ENCODE measurements around the gene LTBP1.

LTBP1 gene

GRCh38 chr2:33321236-33321771 is 374.6 kb downstream of the LTBP1 start:
- FAIRE-seq (peak; percentile 33), DNase-seq (ENCODE audit: insufficient read length) (no peak)
- TF ChIP-seq TAF1 (IDR thresholded peaks at IDR 0.05; ENCODE audit: borderline replicate concordance, low read depth, low read length) (no peak), POLR2A (IDR thresholded peaks at IDR 0.05; ENCODE audit: low read depth, low read length) (no peak), POLR2AphosphoS5 (IDR thresholded peaks at IDR 0.05; ENCODE audit: low read depth, low read length) (no peak)

DNA sequence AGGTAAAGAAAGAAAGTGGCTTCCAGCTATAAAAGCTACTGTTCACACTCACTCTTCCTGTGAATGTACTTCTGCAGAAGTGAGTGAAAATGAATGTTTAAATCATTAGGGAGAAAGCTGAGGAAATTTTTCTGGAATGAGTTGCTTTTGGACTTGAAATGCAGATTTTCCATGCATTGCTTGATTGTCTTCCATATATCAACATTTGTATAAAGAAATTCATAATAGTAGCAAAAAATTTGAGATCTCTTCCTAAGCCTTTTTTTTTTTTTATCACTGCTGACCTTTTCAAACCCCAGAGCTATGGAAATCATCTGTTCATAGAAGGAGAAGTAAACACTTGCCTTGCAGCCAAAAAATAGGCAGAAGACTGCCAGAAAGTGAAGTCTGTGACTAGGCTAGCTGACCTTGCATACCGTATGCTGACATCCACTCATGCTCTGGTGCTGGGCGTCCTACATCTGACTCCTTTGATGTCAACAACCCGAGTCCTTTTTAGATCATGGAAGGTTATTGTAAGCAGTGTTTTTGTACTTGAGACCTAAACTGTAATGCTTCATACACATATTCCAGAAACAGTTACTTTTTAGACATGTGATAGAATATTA is 375.2 kb downstream of the LTBP1 start:
- FAIRE-seq, result no peak
- no peak for DNase-seq (ENCODE audit: insufficient read length)
- no peak for TF ChIP-seq POLR2AphosphoS5 (IDR thresholded peaks at IDR 0.05; ENCODE audit: low read depth, low read length)
- no peak for TF ChIP-seq TAF1 (IDR thresholded peaks at IDR 0.05; ENCODE audit: borderline replicate concordance, low read depth, low read length)
- no peak for TF ChIP-seq POLR2A (IDR thresholded peaks at IDR 0.05; ENCODE audit: low read depth, low read length)

DNA sequence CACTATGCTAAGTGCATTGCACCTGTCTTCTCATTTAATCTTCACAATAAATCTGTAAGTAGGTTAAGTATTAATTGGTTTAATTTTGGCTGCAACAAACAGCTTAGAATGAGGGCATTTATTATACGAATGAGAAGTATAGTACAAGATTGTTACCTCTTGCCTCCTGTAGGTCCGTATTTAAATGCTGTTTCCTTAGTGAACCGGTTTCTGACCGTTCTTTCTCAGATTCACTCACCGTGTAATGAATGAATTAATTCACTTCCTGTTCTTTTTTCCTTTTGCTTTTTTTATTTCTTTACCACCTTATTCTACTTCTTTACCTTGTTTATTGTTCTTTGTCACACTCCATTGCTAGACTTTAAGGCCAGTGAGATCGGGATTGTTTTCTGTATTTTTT is 375.9 kb downstream of the LTBP1 start:
- no peak for DNase-seq (ENCODE audit: insufficient read length)
- TF ChIP-seq POLR2AphosphoS5 (IDR thresholded peaks at IDR 0.05; ENCODE audit: low read depth, low read length), result no peak
- no peak for TF ChIP-seq POLR2A (IDR thresholded peaks at IDR 0.05; ENCODE audit: low read depth, low read length)
- no peak for TF ChIP-seq TAF1 (IDR thresholded peaks at IDR 0.05; ENCODE audit: borderline replicate concordance, low read depth, low read length)
- FAIRE-seq, result peak; percentile 61

- TF ChIP-seq POLR2AphosphoS5 (IDR thresholded peaks at IDR 0.05; ENCODE audit: low read depth, low read length), result no peak
- no peak for TF ChIP-seq POLR2A (IDR thresholded peaks at IDR 0.05; ENCODE audit: low read depth, low read length)
- no peak for TF ChIP-seq TAF1 (IDR thresholded peaks at IDR 0.05; ENCODE audit: borderline replicate concordance, low read depth, low read length)
- no peak for DNase-seq (ENCODE audit: insufficient read length)
- no peak for FAIRE-seq
Measured at GRCh38 chr2:33323957-33324356, 377.2 kb downstream of the LTBP1 start.

DNA sequence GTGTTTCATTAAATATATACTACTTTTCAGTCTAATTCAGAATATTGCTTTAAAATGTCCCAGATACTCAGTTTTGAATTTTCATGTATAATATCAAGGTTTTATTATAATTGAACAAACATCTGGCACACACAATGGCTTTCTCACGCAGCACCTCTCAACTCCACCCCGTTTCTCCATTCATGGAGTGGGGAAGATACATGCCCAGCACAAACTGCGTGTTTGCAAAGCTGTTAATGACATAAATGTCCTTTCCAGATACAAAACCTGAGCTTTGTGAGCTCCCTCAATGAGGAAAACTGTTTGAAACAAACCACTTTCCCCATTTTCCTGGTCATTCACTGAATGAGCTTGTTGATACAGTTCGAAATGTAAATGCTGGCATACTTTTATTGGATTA is 379.3 kb downstream of the LTBP1 start:
- DNase-seq (ENCODE audit: insufficient read length) (no peak), FAIRE-seq (no peak)
- no peak for TF ChIP-seq POLR2A (IDR thresholded peaks at IDR 0.05; ENCODE audit: low read depth, low read length)
- no peak for TF ChIP-seq POLR2AphosphoS5 (IDR thresholded peaks at IDR 0.05; ENCODE audit: low read depth, low read length)
- no peak for TF ChIP-seq TAF1 (IDR thresholded peaks at IDR 0.05; ENCODE audit: borderline replicate concordance, low read depth, low read length)

- DNase-seq (ENCODE audit: insufficient read length) (no peak), FAIRE-seq (no peak)
- TF ChIP-seq TAF1 (IDR thresholded peaks at IDR 0.05; ENCODE audit: borderline replicate concordance, low read depth, low read length) (no peak), POLR2AphosphoS5 (IDR thresholded peaks at IDR 0.05; ENCODE audit: low read depth, low read length) (no peak), POLR2A (IDR thresholded peaks at IDR 0.05; ENCODE audit: low read depth, low read length) (no peak)
Measured at GRCh38 chr2:33333433-33333832, 386.7 kb downstream of the LTBP1 start.

GRCh38 chr2:33334083-33334482 is 387.3 kb downstream of the LTBP1 start:
- no peak for FAIRE-seq
- DNase-seq (ENCODE audit: insufficient read length), result no peak
- no peak for TF ChIP-seq TAF1 (IDR thresholded peaks at IDR 0.05; ENCODE audit: borderline replicate concordance, low read depth, low read length)
- no peak for TF ChIP-seq POLR2A (IDR thresholded peaks at IDR 0.05; ENCODE audit: low read depth, low read length)
- no peak for TF ChIP-seq POLR2AphosphoS5 (IDR thresholded peaks at IDR 0.05; ENCODE audit: low read depth, low read length)

- no peak for DNase-seq (ENCODE audit: insufficient read length)
- TF ChIP-seq TAF1 (IDR thresholded peaks at IDR 0.05; ENCODE audit: borderline replicate concordance, low read depth, low read length), result no peak
- TF ChIP-seq POLR2AphosphoS5 (IDR thresholded peaks at IDR 0.05; ENCODE audit: low read depth, low read length), result no peak
- TF ChIP-seq POLR2A (IDR thresholded peaks at IDR 0.05; ENCODE audit: low read depth, low read length), result no peak
- no peak for FAIRE-seq
Measured at GRCh38 chr2:33335516-33335915, 388.8 kb downstream of the LTBP1 start.

DNA sequence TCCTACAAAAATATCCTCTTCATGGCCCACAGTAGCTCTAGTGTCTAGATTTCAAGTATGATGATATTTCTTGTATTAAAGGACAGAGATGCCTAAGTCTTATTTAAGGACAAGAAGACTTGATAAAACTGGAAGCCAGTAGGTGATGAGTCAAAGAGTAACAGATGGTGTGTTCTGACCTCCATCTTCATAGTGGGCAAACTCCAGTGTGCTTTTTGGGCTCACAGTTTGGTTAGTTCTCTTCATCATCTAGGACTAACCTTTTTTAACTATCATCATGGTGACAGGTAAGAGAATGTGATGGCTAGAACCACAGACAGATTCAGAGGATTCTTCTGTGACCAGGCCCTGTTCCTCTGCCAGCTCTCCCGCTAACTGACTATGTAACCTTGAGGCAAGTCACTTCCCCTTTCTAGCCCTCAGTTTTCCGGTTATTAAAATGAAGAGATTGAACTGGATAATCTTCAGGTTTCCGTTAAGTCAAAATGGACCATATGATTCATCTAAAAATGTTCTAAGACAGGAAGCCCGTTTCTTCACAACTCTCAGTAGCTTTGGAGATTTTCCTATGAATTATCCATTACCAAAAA is 389.4 kb downstream of the LTBP1 start:
- TF ChIP-seq TAF1 (IDR thresholded peaks at IDR 0.05; ENCODE audit: borderline replicate concordance, low read depth, low read length) (no peak), POLR2AphosphoS5 (IDR thresholded peaks at IDR 0.05; ENCODE audit: low read depth, low read length) (no peak), POLR2A (IDR thresholded peaks at IDR 0.05; ENCODE audit: low read depth, low read length) (no peak)
- DNase-seq (ENCODE audit: insufficient read length) (no peak), FAIRE-seq (peak; percentile 89)

DNA sequence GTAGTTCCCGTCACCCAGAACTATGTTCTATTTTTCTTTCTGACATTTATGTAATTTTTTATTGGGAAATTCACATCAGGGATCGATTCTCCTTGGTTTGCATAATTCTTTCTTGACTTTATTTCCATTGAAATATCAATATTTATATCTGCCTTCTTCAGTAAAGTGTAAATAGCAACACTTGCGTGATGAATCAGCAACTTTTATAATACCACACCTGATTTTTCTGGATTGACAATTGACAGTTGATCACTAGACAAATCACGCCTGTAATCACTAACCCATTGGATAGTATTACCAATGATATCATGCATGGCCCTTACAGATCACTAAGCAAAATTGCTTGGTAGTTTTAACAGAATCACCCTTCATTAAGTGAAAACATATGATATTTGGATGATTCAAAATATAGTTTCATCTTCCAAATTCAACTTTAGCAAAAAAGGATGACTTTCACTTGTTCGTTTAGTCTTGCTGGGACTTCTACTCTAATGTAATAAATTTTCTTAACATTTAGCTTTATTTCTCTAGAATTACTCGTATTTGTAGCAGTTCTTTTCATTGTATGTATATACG is 390.7 kb downstream of the LTBP1 start:
- TF ChIP-seq POLR2A (IDR thresholded peaks at IDR 0.05; ENCODE audit: low read depth, low read length), result no peak
- no peak for TF ChIP-seq TAF1 (IDR thresholded peaks at IDR 0.05; ENCODE audit: borderline replicate concordance, low read depth, low read length)
- TF ChIP-seq POLR2AphosphoS5 (IDR thresholded peaks at IDR 0.05; ENCODE audit: low read depth, low read length), result no peak
- DNase-seq (ENCODE audit: insufficient read length) (no peak), FAIRE-seq (no peak)

- TF ChIP-seq POLR2AphosphoS5 (IDR thresholded peaks at IDR 0.05; ENCODE audit: low read depth, low read length) (no peak), POLR2A (IDR thresholded peaks at IDR 0.05; ENCODE audit: low read depth, low read length) (no peak), TAF1 (IDR thresholded peaks at IDR 0.05; ENCODE audit: borderline replicate concordance, low read depth, low read length) (no peak)
- no peak for FAIRE-seq
- DNase-seq (ENCODE audit: insufficient read length), result no peak
Measured at GRCh38 chr2:33337981-33338380, 391.2 kb downstream of the LTBP1 start.

DNA sequence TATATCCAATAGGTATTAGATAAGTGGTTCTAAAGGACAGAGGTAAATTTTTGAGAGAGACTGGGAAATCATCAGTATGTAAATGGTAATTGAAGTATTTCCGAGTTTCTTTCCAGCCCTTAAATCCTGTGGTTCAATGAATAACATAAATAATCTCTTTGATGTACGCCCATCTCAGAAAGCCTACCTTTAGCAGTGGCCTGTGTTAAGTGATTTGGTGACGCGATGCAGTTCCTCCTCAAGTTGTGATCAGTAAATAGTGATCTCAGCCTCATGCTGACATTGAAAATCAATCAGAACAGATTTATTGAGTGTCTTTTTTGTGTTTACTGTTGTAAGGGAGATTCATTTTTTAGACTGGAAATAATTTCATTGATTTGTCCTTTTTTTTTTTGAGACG is 392.5 kb downstream of the LTBP1 start:
- FAIRE-seq (no peak), DNase-seq (ENCODE audit: insufficient read length) (no peak)
- TF ChIP-seq POLR2A (IDR thresholded peaks at IDR 0.05; ENCODE audit: low read depth, low read length) (no peak), TAF1 (IDR thresholded peaks at IDR 0.05; ENCODE audit: borderline replicate concordance, low read depth, low read length) (no peak), POLR2AphosphoS5 (IDR thresholded peaks at IDR 0.05; ENCODE audit: low read depth, low read length) (no peak)

Measured in GM12892 (cell line).